H1 (cell line): ENCODE measurements around the gene SERPINE2. TPM values are rescaled to one million over a fixed set of nuclear protein-coding genes. Genes with fewer than 3 reads are reported as not detected.

ENCODE experiments used
- polyA plus RNA-seq, 7 experiments: library from polyadenylated mRNA; depleted of rRNA in 3 of 7; stranded (reverse) in 5 of 7; unstranded in 2 of 7; fragments of >200 nt in 5 of 7; fragments of 200-250 nt in 2 of 7; gene quantifications; 1 replicate in 5 of 7; 2 replicates in 1 of 7; 4 replicates in 1 of 7; pipeline versions ENCODE4 v1.2.1 to v1.2.3, GENCODE V29; 2011 to 2013; ENCODE audit warnings: missing spikeins in 2 of 7, mixed read lengths in 2 of 7
- total RNA-seq: library from RNA; stranded (reverse); fragmentation: NEBNext Ultra II Directional; extraction: Animal tissue kit (Norgen Biotek cat#: 25700); gene quantifications from 2 replicates; pipeline ENCODE4 v1.2.1, GENCODE V29; 2021
- TF ChIP-seq, protein P1 (sequence below): fragments of 300-600 bp; sonication (generic); IDR thresholded peaks from 2 replicates; pipeline ENCODE4 v1.7.1; 2012; ENCODE audit warnings: low read length, moderate library complexity, mild to moderate bottlenecking, inconsistent platforms; ENCODE audit not compliant: insufficient replicate concordance

Gene SERPINE2
- total and polyA plus RNA-seq, 2 of the 8 experiments (the other 6 are each of a cell fraction or from before 2014, with no cell fraction given) = 26.2 to 76.0 TPM

DNA sequence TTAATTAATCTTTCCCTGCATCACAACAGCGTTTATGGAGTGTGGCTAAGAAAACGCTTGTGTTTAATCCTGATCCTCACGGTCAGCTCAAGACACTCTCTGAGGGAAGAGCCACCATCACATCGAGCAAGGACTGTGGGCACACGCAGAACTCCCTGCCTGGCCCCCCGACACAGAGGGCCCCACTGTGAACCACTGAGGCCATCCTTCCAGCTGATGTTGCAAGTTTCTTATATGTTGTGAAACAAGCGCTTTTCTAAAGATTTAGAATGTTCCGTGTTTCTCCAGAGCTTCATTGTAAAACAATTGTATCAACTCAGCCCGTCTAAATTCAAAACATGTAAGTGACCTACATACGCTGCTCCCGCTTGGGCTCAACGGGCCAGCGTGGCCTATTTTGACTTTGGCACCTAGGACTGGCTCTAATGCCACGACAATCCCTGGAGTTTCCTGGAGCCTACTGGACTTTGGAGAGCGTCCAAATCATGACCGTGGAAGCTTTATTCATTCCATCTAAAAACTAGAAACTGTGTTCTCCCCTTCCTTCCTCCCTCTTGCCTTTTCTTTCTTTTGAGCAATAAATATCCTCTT lies 34.9 kb downstream of the SERPINE2 start (continued):
- TF ChIP-seq, protein P1, sequence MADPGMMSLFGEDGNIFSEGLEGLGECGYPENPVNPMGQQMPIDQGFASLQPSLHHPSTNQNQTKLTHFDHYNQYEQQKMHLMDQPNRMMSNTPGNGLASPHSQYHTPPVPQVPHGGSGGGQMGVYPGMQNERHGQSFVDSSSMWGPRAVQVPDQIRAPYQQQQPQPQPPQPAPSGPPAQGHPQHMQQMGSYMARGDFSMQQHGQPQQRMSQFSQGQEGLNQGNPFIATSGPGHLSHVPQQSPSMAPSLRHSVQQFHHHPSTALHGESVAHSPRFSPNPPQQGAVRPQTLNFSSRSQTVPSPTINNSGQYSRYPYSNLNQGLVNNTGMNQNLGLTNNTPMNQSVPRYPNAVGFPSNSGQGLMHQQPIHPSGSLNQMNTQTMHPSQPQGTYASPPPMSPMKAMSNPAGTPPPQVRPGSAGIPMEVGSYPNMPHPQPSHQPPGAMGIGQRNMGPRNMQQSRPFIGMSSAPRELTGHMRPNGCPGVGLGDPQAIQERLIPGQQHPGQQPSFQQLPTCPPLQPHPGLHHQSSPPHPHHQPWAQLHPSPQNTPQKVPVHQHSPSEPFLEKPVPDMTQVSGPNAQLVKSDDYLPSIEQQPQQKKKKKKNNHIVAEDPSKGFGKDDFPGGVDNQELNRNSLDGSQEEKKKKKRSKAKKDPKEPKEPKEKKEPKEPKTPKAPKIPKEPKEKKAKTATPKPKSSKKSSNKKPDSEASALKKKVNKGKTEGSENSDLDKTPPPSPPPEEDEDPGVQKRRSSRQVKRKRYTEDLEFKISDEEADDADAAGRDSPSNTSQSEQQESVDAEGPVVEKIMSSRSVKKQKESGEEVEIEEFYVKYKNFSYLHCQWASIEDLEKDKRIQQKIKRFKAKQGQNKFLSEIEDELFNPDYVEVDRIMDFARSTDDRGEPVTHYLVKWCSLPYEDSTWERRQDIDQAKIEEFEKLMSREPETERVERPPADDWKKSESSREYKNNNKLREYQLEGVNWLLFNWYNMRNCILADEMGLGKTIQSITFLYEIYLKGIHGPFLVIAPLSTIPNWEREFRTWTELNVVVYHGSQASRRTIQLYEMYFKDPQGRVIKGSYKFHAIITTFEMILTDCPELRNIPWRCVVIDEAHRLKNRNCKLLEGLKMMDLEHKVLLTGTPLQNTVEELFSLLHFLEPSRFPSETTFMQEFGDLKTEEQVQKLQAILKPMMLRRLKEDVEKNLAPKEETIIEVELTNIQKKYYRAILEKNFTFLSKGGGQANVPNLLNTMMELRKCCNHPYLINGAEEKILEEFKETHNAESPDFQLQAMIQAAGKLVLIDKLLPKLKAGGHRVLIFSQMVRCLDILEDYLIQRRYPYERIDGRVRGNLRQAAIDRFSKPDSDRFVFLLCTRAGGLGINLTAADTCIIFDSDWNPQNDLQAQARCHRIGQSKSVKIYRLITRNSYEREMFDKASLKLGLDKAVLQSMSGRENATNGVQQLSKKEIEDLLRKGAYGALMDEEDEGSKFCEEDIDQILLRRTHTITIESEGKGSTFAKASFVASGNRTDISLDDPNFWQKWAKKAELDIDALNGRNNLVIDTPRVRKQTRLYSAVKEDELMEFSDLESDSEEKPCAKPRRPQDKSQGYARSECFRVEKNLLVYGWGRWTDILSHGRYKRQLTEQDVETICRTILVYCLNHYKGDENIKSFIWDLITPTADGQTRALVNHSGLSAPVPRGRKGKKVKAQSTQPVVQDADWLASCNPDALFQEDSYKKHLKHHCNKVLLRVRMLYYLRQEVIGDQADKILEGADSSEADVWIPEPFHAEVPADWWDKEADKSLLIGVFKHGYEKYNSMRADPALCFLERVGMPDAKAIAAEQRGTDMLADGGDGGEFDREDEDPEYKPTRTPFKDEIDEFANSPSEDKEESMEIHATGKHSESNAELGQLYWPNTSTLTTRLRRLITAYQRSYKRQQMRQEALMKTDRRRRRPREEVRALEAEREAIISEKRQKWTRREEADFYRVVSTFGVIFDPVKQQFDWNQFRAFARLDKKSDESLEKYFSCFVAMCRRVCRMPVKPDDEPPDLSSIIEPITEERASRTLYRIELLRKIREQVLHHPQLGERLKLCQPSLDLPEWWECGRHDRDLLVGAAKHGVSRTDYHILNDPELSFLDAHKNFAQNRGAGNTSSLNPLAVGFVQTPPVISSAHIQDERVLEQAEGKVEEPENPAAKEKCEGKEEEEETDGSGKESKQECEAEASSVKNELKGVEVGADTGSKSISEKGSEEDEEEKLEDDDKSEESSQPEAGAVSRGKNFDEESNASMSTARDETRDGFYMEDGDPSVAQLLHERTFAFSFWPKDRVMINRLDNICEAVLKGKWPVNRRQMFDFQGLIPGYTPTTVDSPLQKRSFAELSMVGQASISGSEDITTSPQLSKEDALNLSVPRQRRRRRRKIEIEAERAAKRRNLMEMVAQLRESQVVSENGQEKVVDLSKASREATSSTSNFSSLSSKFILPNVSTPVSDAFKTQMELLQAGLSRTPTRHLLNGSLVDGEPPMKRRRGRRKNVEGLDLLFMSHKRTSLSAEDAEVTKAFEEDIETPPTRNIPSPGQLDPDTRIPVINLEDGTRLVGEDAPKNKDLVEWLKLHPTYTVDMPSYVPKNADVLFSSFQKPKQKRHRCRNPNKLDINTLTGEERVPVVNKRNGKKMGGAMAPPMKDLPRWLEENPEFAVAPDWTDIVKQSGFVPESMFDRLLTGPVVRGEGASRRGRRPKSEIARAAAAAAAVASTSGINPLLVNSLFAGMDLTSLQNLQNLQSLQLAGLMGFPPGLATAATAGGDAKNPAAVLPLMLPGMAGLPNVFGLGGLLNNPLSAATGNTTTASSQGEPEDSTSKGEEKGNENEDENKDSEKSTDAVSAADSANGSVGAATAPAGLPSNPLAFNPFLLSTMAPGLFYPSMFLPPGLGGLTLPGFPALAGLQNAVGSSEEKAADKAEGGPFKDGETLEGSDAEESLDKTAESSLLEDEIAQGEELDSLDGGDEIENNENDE = no peak
